ENCODE data around the gene MKKS. TPM values are rescaled to one million over a fixed set of nuclear protein-coding genes. Genes with fewer than 3 reads are reported as not detected.

MKKS gene
- total RNA-seq, 4 donors from 2014 or later: 4.7 to 15.4 (median 12.9) TPM

DNA sequence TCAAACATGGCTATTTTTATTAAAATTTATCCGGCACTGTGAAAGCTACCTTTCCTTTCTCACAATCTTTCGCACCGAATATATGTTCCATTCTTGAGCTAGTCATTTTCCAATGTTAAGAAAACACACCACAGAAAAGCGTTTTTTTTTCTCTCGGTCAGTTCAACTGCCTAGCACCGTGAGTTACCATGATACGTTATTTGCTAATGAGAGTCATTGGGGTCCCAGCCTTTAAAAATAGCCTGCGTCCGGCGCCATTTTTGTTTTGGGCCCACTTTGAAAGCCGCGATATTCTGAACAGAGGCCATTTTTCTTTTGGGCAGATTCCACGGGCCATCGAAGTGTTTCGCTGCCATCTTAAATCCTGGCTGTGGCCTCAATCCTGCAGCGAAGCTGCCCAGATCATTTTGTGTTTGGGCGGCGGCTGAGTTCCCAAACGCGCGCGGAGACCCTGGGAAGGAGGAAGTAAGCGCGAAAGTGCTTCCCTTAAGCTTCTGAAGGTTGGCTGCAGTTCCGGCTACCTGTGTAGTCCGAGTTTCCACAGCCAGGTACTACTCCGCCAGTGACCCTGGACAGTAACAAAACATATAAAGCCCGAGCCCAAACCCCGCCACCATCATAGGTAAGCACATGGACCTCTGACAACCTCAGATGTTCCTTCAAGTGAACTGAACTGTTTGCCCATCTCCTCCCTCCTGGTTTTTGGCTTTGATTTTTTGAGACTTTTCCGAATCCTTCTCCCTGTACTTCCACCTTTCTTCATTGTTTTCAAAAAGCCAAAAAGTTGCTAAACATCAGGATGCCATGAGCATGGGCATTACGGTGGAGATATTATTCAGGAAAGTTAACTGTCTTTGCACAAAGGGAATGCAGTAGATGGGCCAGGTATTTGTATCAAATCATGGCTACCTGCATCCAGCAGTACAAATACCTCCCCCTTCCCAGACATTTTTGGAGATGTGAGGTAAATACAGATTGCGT is 1.1 kb upstream of the MKKS start, which contains the start of gene SLX4IP:
SLX4IP (plus strand) TSS at position 474 of the 981 bp plus-strand sequence. CDS start 22,900 bp downstream, outside the sequence.
- Histone ChIP-seq H3K4me1 (peaks cover 12 to 53% (median 27%) of the 10 kb centered on the region in 3 donors), H3K9me3 (no peaks in the 10 kb centered on the region), H3K27ac (peak within 1 kb of the TSS; percentile 91 to 97 (median 94)), H3K4me3 (peak within 1 kb of the TSS; percentile 72 to 91 (median 84)), H3K36me3 (no peaks in the 10 kb centered on the region), H3K27me3 (no peaks in the 10 kb centered on the region)
- intact Hi-C loops (cut with DNase I): no loop called here
- 2 to 3% methylated on average over 14 to 32 of the region's 32 CpGs for WGBS, 2 donors
- TF ChIP-seq, protein P1, sequence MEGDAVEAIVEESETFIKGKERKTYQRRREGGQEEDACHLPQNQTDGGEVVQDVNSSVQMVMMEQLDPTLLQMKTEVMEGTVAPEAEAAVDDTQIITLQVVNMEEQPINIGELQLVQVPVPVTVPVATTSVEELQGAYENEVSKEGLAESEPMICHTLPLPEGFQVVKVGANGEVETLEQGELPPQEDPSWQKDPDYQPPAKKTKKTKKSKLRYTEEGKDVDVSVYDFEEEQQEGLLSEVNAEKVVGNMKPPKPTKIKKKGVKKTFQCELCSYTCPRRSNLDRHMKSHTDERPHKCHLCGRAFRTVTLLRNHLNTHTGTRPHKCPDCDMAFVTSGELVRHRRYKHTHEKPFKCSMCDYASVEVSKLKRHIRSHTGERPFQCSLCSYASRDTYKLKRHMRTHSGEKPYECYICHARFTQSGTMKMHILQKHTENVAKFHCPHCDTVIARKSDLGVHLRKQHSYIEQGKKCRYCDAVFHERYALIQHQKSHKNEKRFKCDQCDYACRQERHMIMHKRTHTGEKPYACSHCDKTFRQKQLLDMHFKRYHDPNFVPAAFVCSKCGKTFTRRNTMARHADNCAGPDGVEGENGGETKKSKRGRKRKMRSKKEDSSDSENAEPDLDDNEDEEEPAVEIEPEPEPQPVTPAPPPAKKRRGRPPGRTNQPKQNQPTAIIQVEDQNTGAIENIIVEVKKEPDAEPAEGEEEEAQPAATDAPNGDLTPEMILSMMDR (IDR thresholded peaks at IDR 0.05): no peak
- TF ChIP-seq POLR2A (IDR thresholded peaks at IDR 0.05): no peak
- peak; percentile 43 for DNase-seq

DNA sequence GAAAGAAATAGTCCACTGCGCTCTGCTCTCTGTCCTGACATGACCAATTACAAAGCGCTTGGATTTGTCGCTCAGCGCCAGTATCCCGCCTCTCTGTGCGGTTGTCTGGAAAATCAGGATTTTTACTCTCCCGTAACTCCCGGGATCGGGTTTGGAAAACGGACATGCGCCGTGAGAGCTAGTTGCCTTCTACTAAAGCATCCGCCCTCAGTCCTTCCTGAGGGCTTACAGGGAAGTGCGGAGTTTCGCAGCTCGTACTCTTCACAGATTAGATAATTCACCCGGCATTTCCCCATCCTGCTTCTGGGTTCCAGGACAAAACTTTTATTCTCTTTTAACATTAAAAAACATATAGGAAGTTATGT is 427 bp upstream of the MKKS start:
- Histone ChIP-seq H3K9me3 (no peaks in the 10 kb centered on the region), H3K4me1 (peaks cover 12 to 60% (median 27%) of the 10 kb centered on the region in 3 donors), H3K27ac (peak overlapping the region; percentile 91 to 97 (median 94)), H3K36me3 (no peaks in the 10 kb centered on the region), H3K4me3 (peak overlapping the region; percentile 72 to 91 (median 84)), H3K27me3 (no peaks in the 10 kb centered on the region)
- intact Hi-C loops (cut with DNase I): no loop called here
- 0% methylated on average over 13 to 17 of the region's 17 CpGs for WGBS, 2 donors
- TF ChIP-seq, protein P1 (IDR thresholded peaks at IDR 0.05): peak in 2 of 6 experiments; percentile 10 to 16
- peak in 3 of 4 donors; percentile 83 to 97 (median 86) for TF ChIP-seq POLR2A (IDR thresholded peaks at IDR 0.05)
- peak; percentile 71 for DNase-seq

DNA sequence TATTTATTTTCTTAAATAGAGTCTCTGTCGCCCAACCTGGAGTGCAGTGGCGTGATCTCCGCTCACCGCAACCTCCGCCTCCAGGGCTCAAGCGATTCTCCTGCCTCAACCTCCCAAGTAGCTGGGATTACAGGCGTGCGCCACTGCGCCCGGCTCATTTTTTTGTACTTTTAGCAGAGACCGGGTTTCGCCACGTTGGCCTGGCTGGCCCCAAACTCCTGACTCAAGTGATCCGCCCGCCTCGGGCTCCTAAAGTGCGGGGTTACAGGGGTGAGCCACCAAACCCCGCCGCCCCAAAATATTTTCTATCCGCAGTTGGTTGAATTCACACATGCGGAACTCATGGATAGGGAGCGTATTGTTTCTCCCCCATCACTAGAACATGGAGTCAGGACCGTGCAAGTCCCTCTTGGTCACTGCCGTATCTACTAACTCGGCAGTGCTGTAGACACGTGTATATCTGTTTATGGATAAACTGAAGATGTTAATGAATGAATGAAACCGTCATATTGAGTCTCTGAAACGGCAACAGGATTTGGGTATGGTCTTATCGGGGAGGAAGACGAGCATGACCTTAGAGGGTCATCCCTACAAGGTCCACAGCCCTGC is 904 bp downstream of the MKKS start:
- Histone ChIP-seq H3K4me3 (peak overlapping the region; percentile 72 to 91 (median 84)), H3K36me3 (no peaks in the 10 kb centered on the region), H3K27me3 (no peaks in the 10 kb centered on the region), H3K4me1 (peaks cover 12 to 73% (median 31%) of the 10 kb centered on the region in 3 donors), H3K27ac (peak overlapping the region; percentile 91 to 97 (median 94)), H3K9me3 (no peaks in the 10 kb centered on the region)
- DNase-seq: no peak
- intact Hi-C loops (cut with DNase I): no loop called here
- TF ChIP-seq POLR2A (IDR thresholded peaks at IDR 0.05): no peak
- TF ChIP-seq, protein P1 (IDR thresholded peaks at IDR 0.05): no peak
- 51 to 54% methylated on average over 26 to 29 of the region's 30 CpGs for WGBS, 2 donors

DNA sequence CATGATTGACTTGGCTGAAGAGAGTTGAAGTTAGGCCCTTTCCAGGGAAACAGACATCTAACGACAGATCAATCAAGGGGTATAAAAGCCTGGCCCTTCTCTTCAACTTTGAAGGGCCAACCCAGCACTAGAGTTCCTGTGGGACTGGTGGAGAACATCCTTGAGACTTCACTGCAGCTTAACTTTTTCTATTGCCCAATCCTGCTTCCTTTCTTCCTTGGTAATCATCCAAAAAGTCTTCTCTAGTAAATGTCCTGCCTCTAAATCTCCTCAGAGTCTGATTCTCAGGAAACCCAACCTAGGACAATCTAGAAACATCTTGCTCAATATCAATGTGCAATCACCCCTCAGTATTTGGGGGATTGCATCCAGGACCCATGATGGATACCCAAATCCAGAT is 1.9 kb downstream of the MKKS start:
- DNase-seq: no peak
- H3K36me3 ChIP-seq: no peaks in the 10 kb centered on the region
- H3K27ac ChIP-seq: no peak overlapping the region
- 83 to 89% methylated on average over 1 of the region's 1 CpG for WGBS, 2 donors
- no peaks in the 10 kb centered on the region for H3K27me3 ChIP-seq
- no peak overlapping the region for H3K4me3 ChIP-seq
- no peaks in the 10 kb centered on the region for H3K9me3 ChIP-seq
- intact Hi-C loops (cut with DNase I): no loop called here
- no peak for TF ChIP-seq POLR2A (IDR thresholded peaks at IDR 0.05)
- TF ChIP-seq, protein P1 (IDR thresholded peaks at IDR 0.05): no peak
- H3K4me1 ChIP-seq: peaks cover 12 to 81% (median 31%) of the 10 kb centered on the region in 3 donors
